HG03521 (cell line): ENCODE data around the gene PRCD.

Experiments
- ATAC-seq: cut with Tn5 transposase; IDR thresholded peaks from one replicate; pipeline ENCODE4 v1.9.1; 2021; ENCODE audit warnings: mild to moderate bottlenecking, moderate library complexity; ENCODE audit not compliant: unreplicated experiment

PRCD gene

GRCh38 chr17:76539631-76540271 is at the start of gene PRCD:
PRCD (plus strand) TSS chr17:76540044; CDS start chr17:76540142, 98 bp downstream.
- ATAC-seq: no peak

- ATAC-seq: no peak
Observed at GRCh38 chr17:76490112-76490710, 49.6 kb upstream of the PRCD start.

- no peak for ATAC-seq
Observed at GRCh38 chr17:76491271-76492122, 48.3 kb upstream of the PRCD start.

GRCh38 chr17:76492123-76492988 is 47.5 kb upstream of the PRCD start:
- peak; percentile 35 for ATAC-seq

GRCh38 chr17:76492989-76493501 is 46.8 kb upstream of the PRCD start:
- peak; percentile 37 for ATAC-seq

GRCh38 chr17:76493505-76494167 is 46.2 kb upstream of the PRCD start:
- ATAC-seq: peak; percentile 8

- no peak for ATAC-seq
Observed at GRCh38 chr17:76495663-76496400, 44.0 kb upstream of the PRCD start.

GRCh38 chr17:76496464-76496863 is 43.4 kb upstream of the PRCD start:
- ATAC-seq: no peak

- ATAC-seq: no peak
Observed at GRCh38 chr17:76497699-76497978, 42.2 kb upstream of the PRCD start.

- ATAC-seq: no peak
Observed at GRCh38 chr17:76497979-76498875, 41.6 kb upstream of the PRCD start.

- ATAC-seq: no peak
Observed at GRCh38 chr17:76498876-76499251, 41.0 kb upstream of the PRCD start.

- ATAC-seq: no peak
Observed at GRCh38 chr17:76499267-76499667, 40.6 kb upstream of the PRCD start.

GRCh38 chr17:76500074-76500746 is 39.6 kb upstream of the PRCD start:
- ATAC-seq: no peak

- ATAC-seq: no peak
Observed at GRCh38 chr17:76500747-76501017, 39.2 kb upstream of the PRCD start.

- ATAC-seq: peak; percentile 77
Observed at GRCh38 chr17:76501018-76501826, 38.6 kb upstream of the PRCD start, which contains the start of gene RHBDF2. RHBDF2 (minus strand) TSS chr17:76501423; CDS start chr17:76481524, 19,899 bp downstream.

GRCh38 chr17:76501827-76502307 is 38.0 kb upstream of the PRCD start:
- ATAC-seq: no peak
